Spleen (tissue), 11 donors: ENCODE measurements around the gene NDRG3. TPM values are rescaled to one million over a fixed set of nuclear protein-coding genes. Genes with fewer than 3 reads are reported as not detected.
A peak's percentile ranks its signal among the peaks of the same experiment; 100 is the strongest.

Source experiments
- DNase-seq: peaks from one replicate; pipeline ENCODE4 v3.0.0-alpha.2; 2020
- H3K27ac ChIP-seq, 8 donors: fragments of 200-600 bp; sonication (generic) in 7 of 8; 1 replicate in 4 of 8; 2 replicates in 4 of 8; pipeline versions ENCODE4 v1.5.0 to v1.8.0; 2016 to 2021; ENCODE audit warnings: inconsistent platforms in 4 of 8, mild to moderate bottlenecking in 4 of 8, moderate library complexity in 1 of 8
- H3K27me3 ChIP-seq, 7 donors: fragments of 200-600 bp; sonication (generic) in 6 of 7; replicated peaks in 1 of 7; 1 replicate in 4 of 7; 2 replicates in 3 of 7; pipeline versions ENCODE4 v1.5.0 to v1.8.0; 2016 to 2021; ENCODE audit warnings: inconsistent platforms in 3 of 7, mild to moderate bottlenecking in 1 of 7
- H3K36me3 ChIP-seq, 6 donors: fragments of 200-600 bp; sonication (generic) in 5 of 6; 1 replicate in 4 of 6; 2 replicates in 2 of 6; pipeline versions ENCODE4 v1.5.0 to v1.8.0; 2016 to 2021; ENCODE audit warnings: inconsistent platforms in 2 of 6
- H3K4me1 ChIP-seq, 6 donors: fragments of 200-600 bp; sonication (generic) in 5 of 6; 1 replicate in 3 of 6; 2 replicates in 3 of 6; pipeline versions ENCODE4 v1.5.0 to v1.8.0; 2016 to 2021; ENCODE audit warnings: inconsistent platforms in 3 of 6
- H3K4me3 ChIP-seq, 8 donors: fragments of 200-600 bp; sonication (generic) in 7 of 8; 1 replicate in 4 of 8; 2 replicates in 4 of 8; pipeline versions ENCODE4 v1.5.0 to v1.8.0; 2016 to 2021; ENCODE audit warnings: inconsistent platforms in 4 of 8, mild to moderate bottlenecking in 4 of 8, moderate library complexity in 2 of 8
- H3K9me3 ChIP-seq, 8 donors: fragments of 200-600 bp; sonication (generic) in 7 of 8; 1 replicate in 4 of 8; 2 replicates in 4 of 8; pipeline versions ENCODE4 v1.5.0 to v1.8.0; 2016 to 2021; ENCODE audit warnings: inconsistent platforms in 4 of 8
- POLR2A ChIP-seq, 3 donors: fragments of 450-650 bp; IDR thresholded peaks; one replicate each; pipeline ENCODE4 v1.5.1; 2017; ENCODE audit warnings: antibody characterized with exemption in 3 of 3, mild to moderate bottlenecking in 1 of 3
- POLR2AphosphoS5 ChIP-seq, 3 donors: sonication (generic); formaldehyde crosslinking; IDR thresholded peaks; one replicate each; pipeline ENCODE4 v1.5.1; 2017; ENCODE audit warnings: antibody characterized with exemption in 3 of 3
- WGBS, 5 donors: extraction: QIAGEN DNeasy Blood & Tissue Kit in 3 of 5; methylation state at CpG; one replicate each; pipeline versions ENCODE4 v1.1.5 to v1.1.7; 2013 to 2018; 5-methylcytosine and 5-hydroxymethylcytosine counted together
- intact Hi-C: fragments of 100-400 bp; cut with DNase I; formaldehyde crosslinking; loops from one replicate; pipeline ENCODE4 v1.15.0; 2023; ENCODE audit warnings: low total_unique reads
- polyA plus RNA-seq, 3 donors: library from polyadenylated mRNA; stranded (reverse); fragments of 200-250 nt; gene quantifications; one replicate each; pipeline ENCODE4 v1.2.1, GENCODE V29; 2013
- total RNA-seq, 7 donors: library from RNA; depleted of rRNA in 3 of 7; stranded (reverse); fragments of >200 nt in 3 of 7; fragmentation: NEBNext Ultra II Directional in 4 of 7; extraction: Animal tissue kit (Norgen Biotek cat#: 25700) in 4 of 7; gene quantifications; one replicate each; pipeline versions ENCODE4 v1.1.0 to v1.2.1, GENCODE V29; 2016 to 2021
- TF ChIP-seq, protein P1 (sequence below), 11 experiments: fragments of 200-600 bp in 7 of 11; fragments of 450-650 bp in 4 of 11; sonication (generic) in 4 of 11; IDR thresholded peaks in 8 of 11; conservative IDR thresholded peaks in 3 of 11; 1 replicate in 7 of 11; 2 replicates in 4 of 11; pipeline versions ENCODE4 v1.4.0 to v1.8.0; 2016 to 2021; ENCODE audit warnings: antibody characterized with exemption in 11 of 11, inconsistent platforms in 4 of 11, mild to moderate bottlenecking in 1 of 11
- donor health status: healthy with polysubstance abuse.
- donor health status: DM: no; HTN: no; CAD: no; lungs with moderate emphysema.
- donor health status: DM: no; HTN: no; CAD: no.
- donor health status: Bipolar disorder and iron deficiency.
- donor health status: healthy.
- donor health status: DM: no; HTN: no; CAD: no.
- donor health status: DM: yes; HTN: yes; CAD: no.

NDRG3 gene
- total and polyA plus RNA-seq, 10 donors, result 15.5 to 32.0 (median 27.1) TPM

DNA sequence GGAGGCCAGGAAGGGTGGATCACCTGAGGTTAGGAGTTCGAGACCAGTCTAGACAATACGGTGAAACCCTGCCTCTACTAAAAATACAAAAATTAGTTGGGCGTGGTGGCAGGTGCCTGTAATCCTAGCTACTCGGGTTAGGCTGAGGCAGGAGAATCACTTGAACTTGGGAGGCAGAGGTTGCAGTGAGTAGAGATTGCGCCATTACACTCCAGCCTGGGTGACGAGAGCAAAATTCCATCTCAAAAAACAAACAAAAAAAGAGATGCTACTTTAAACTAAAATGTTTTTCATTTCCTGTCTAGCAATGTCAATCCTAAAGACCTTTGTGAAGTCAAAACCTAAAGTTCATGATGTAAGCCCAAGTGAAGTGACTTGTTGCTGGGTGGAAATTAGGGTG lies 14.8 kb upstream of the NDRG3 start:
- Histone ChIP-seq H3K27ac (peak overlapping the region in 2 of 8 donors; percentile 2 to 14), H3K36me3 (peaks cover 0 to 56% (median 3%) of the 10 kb centered on the region in 6 donors), H3K4me3 (no peak overlapping the region), H3K27me3 (no peaks in the 10 kb centered on the region), H3K4me1 (peaks cover 7 to 33% (median 27%) of the 10 kb centered on the region in 6 donors), H3K9me3 (no peaks in the 10 kb centered on the region)
- intact Hi-C loops, result no loop called here
- no peak for DNase-seq
- no peak for TF ChIP-seq POLR2AphosphoS5 (IDR thresholded peaks at IDR 0.05)
- TF ChIP-seq POLR2A (IDR thresholded peaks at IDR 0.05), result no peak
- TF ChIP-seq, protein P1, sequence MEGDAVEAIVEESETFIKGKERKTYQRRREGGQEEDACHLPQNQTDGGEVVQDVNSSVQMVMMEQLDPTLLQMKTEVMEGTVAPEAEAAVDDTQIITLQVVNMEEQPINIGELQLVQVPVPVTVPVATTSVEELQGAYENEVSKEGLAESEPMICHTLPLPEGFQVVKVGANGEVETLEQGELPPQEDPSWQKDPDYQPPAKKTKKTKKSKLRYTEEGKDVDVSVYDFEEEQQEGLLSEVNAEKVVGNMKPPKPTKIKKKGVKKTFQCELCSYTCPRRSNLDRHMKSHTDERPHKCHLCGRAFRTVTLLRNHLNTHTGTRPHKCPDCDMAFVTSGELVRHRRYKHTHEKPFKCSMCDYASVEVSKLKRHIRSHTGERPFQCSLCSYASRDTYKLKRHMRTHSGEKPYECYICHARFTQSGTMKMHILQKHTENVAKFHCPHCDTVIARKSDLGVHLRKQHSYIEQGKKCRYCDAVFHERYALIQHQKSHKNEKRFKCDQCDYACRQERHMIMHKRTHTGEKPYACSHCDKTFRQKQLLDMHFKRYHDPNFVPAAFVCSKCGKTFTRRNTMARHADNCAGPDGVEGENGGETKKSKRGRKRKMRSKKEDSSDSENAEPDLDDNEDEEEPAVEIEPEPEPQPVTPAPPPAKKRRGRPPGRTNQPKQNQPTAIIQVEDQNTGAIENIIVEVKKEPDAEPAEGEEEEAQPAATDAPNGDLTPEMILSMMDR (IDR thresholded peaks at IDR 0.05 in 8 of 11, conservative IDR thresholded peaks at IDR 0.05 in 3 of 11), result no peak
- WGBS, 5 donors, result 78 to 91% (median 88%) methylated on average over 6 of the region's 6 CpGs

DNA sequence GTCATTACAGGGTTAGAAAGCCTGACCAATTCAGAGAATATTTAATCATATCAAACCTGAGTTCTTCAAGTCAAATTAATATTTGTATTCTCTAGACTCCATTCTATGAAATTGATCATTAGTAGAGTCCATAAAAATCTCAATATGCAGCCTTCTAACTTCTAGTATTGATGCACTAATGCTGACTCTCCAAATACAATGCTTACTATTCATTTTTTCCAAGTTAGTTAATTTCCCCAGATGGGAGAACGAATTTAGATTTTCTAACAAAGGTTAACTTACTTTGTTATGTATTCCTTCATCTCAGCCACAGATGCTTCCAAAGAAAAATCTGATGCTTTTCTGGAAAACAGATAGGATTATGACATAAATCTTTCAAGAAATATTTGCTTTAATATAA lies 12.4 kb upstream of the NDRG3 start:
- H3K36me3 ChIP-seq, result peaks cover 0 to 63% (median 7%) of the 10 kb centered on the region in 6 donors
- no peaks in the 10 kb centered on the region for H3K27me3 ChIP-seq
- peak overlapping the region in 1 of 8 donors; percentile 35 for H3K4me3 ChIP-seq
- H3K27ac ChIP-seq, result peak overlapping the region; percentile 4 to 90 (median 84)
- no peak for DNase-seq
- H3K4me1 ChIP-seq, result peaks cover 7 to 47% (median 37%) of the 10 kb centered on the region in 6 donors
- 86 to 96% (median 91%) methylated on average over 1 of the region's 1 CpG for WGBS, 5 donors
- H3K9me3 ChIP-seq, result no peaks in the 10 kb centered on the region
- intact Hi-C loops, result loop anchor here (10.0 kb wide), 1 partner anchor 143 kb away; no protein-coding TSS in a partner anchor
- no peak for TF ChIP-seq POLR2A (IDR thresholded peaks at IDR 0.05)
- no peak for TF ChIP-seq POLR2AphosphoS5 (IDR thresholded peaks at IDR 0.05)
- TF ChIP-seq, protein P1 (IDR thresholded peaks at IDR 0.05 in 8 of 11, conservative IDR thresholded peaks at IDR 0.05 in 3 of 11), result no peak

DNA sequence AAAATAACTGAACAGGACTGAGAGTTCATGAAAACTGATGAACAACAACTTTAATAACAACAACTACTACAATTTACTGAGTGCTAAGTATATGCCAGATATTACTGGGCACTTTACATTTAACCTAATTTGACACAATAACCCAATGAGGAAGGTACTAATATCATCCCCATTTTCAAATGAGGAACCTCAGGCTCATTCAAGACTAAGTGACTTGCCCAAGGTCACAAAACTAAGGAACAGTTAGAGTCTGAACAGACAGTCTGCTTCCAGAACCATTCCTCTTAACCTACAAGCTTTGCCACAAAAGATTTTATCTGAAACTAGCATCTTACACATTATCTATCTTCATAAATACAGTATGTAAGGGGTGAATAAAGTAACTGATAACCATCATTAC lies 10.6 kb upstream of the NDRG3 start:
- no peaks in the 10 kb centered on the region for H3K9me3 ChIP-seq
- peak overlapping the region; percentile 55 to 90 (median 84) for H3K27ac ChIP-seq
- intact Hi-C loops, result loop anchor here (10.0 kb wide), 1 partner anchor 142 kb away; no protein-coding TSS in a partner anchor

DNA sequence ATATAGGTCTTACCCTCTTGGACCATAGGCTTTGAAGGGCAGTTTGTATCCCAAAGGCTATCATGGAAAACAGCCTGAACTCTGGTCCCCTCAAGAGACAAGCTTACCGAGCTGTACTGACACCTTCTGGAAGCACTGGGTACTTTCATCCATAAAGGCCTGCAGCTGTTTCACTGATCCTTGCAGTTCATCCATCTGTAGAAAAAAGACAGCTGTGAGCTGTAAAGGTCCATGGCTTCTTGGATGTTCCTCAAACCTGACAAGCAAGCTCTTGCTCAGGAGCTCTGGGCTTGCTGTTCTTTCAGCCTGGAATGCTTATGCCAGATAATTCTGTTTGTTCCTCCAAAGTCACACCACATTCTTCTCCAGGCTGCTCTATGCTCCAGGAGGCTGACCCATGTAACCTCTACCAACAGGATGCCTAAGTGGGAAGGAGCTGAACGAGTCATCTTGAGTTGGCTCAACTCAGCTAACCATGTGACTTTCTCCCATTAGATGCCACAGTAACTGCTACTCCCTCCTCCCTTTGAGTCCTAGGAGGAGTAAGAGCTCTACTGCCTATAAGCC lies 8.8 kb upstream of the NDRG3 start:
- WGBS, 5 donors, result 4 to 22% (median 18%) methylated on average over 2 of the region's 2 CpGs
- Histone ChIP-seq H3K27ac (peak overlapping the region in 4 of 8 donors; percentile 4 to 90 (median 73)), H3K36me3 (peaks cover 3 to 78% (median 22%) of the 10 kb centered on the region in 6 donors), H3K27me3 (no peaks in the 10 kb centered on the region), H3K9me3 (no peaks in the 10 kb centered on the region), H3K4me1 (peaks cover 7 to 47% (median 37%) of the 10 kb centered on the region in 6 donors), H3K4me3 (no peak overlapping the region)
- TF ChIP-seq POLR2AphosphoS5 (IDR thresholded peaks at IDR 0.05), result no peak
- TF ChIP-seq, protein P1 (IDR thresholded peaks at IDR 0.05 in 8 of 11, conservative IDR thresholded peaks at IDR 0.05 in 3 of 11), result peak; percentile 51 to 87 (median 75)
- DNase-seq, result no peak
- intact Hi-C loops, result loop anchor here (10.0 kb wide), 1 partner anchor 140 kb away; no protein-coding TSS in a partner anchor

More for the DNA sequence above, 10.6 kb upstream of the NDRG3 start:
- Histone ChIP-seq H3K27me3 (no peaks in the 10 kb centered on the region), H3K4me3 (no peak overlapping the region), H3K36me3 (peaks cover 3 to 66% (median 21%) of the 10 kb centered on the region in 6 donors), H3K4me1 (peaks cover 7 to 47% (median 37%) of the 10 kb centered on the region in 6 donors)
- TF ChIP-seq POLR2A (IDR thresholded peaks at IDR 0.05) (no peak), POLR2AphosphoS5 (IDR thresholded peaks at IDR 0.05) (no peak)
- TF ChIP-seq, protein P1 (IDR thresholded peaks at IDR 0.05 in 8 of 11, conservative IDR thresholded peaks at IDR 0.05 in 3 of 11), result no peak
- DNase-seq, result no peak
